ENCODE data around the gene ANXA3.

Gene ANXA3

GRCh38 chr4:78630615-78631014 is 79.0 kb downstream of the ANXA3 start:
- WGBS (ENCODE audit: extremely low coverage, insufficient coverage, low lambda C conversion rate): no CpG with 5 or more reads among the region's 2 CpGs
- no peak overlapping the region for H2BK5ac ChIP-seq (ENCODE audit: low read length)
- H3K27ac ChIP-seq (ENCODE audit: low read depth, low read length): no peak overlapping the region
- H3K18ac ChIP-seq (ENCODE audit: low read length): no peak overlapping the region
- no peak overlapping the region for H4K8ac ChIP-seq (ENCODE audit: low read depth, low read length)
- no peak overlapping the region for H3K9ac ChIP-seq (ENCODE audit: low read length)
- no peaks in the 10 kb centered on the region for H3K79me1 ChIP-seq (ENCODE audit: low read length)
- no peaks in the 10 kb centered on the region for H3K79me2 ChIP-seq (ENCODE audit: control insufficient read depth, insufficient read depth, low read length)
- peaks cover 7% of the 10 kb centered on the region for H3K4me1 ChIP-seq (ENCODE audit: control insufficient read depth, low read depth, low read length)
- H2BK15ac ChIP-seq (replicated peaks; ENCODE audit: low read depth): no peak overlapping the region
- no peak overlapping the region for H2BK120ac ChIP-seq (ENCODE audit: low read depth, low read length)
- no peak overlapping the region for H3K4ac ChIP-seq (ENCODE audit: low read depth, low read length)
- H3K4me2 ChIP-seq (ENCODE audit: low read length): no peak overlapping the region
- no peak overlapping the region for H3K56ac ChIP-seq (ENCODE audit: low read length)
- no peak overlapping the region for H4K5ac ChIP-seq (ENCODE audit: low read length)
- no peak for DNase-seq
- H3K36me3 ChIP-seq (ENCODE audit: control insufficient read depth, insufficient read depth, low read length): no peaks in the 10 kb centered on the region
- H3K27me3 ChIP-seq (ENCODE audit: insufficient read depth, low read length, poor library complexity): no peaks in the 10 kb centered on the region
- no peak overlapping the region for H3K4me3 ChIP-seq (ENCODE audit: low read length)
- H3K23ac ChIP-seq (ENCODE audit: low read length): no peak overlapping the region
- no peak overlapping the region for H2AK5ac ChIP-seq (ENCODE audit: low read length)

- H3K4me2 ChIP-seq (ENCODE audit: low read length): no peak overlapping the region
- no peak overlapping the region for H2BK15ac ChIP-seq (replicated peaks; ENCODE audit: low read depth)
- H3K4me1 ChIP-seq (ENCODE audit: control insufficient read depth, low read depth, low read length): peaks cover 3% of the 10 kb centered on the region
- H3K27me3 ChIP-seq (ENCODE audit: insufficient read depth, low read length, poor library complexity): no peaks in the 10 kb centered on the region
- no peak overlapping the region for H4K8ac ChIP-seq (ENCODE audit: low read depth, low read length)
- no peak overlapping the region for H3K4me3 ChIP-seq (ENCODE audit: low read length)
- no peaks in the 10 kb centered on the region for H3K79me1 ChIP-seq (ENCODE audit: low read length)
- no peak overlapping the region for H4K5ac ChIP-seq (ENCODE audit: low read length)
- no peak overlapping the region for H2BK120ac ChIP-seq (ENCODE audit: low read depth, low read length)
- no peak overlapping the region for H3K4ac ChIP-seq (ENCODE audit: low read depth, low read length)
- H2BK5ac ChIP-seq (ENCODE audit: low read length): no peak overlapping the region
- H3K79me2 ChIP-seq (ENCODE audit: control insufficient read depth, insufficient read depth, low read length): no peaks in the 10 kb centered on the region
- no peak overlapping the region for H2AK5ac ChIP-seq (ENCODE audit: low read length)
- H3K18ac ChIP-seq (ENCODE audit: low read length): no peak overlapping the region
- no peak overlapping the region for H3K23ac ChIP-seq (ENCODE audit: low read length)
- no CpG with 5 or more reads among the region's 5 CpGs for WGBS (ENCODE audit: extremely low coverage, insufficient coverage, low lambda C conversion rate)
- H3K36me3 ChIP-seq (ENCODE audit: control insufficient read depth, insufficient read depth, low read length): no peaks in the 10 kb centered on the region
- H3K9ac ChIP-seq (ENCODE audit: low read length): no peak overlapping the region
- DNase-seq: no peak
- no peak overlapping the region for H3K56ac ChIP-seq (ENCODE audit: low read length)
- H3K27ac ChIP-seq (ENCODE audit: low read depth, low read length): no peak overlapping the region
Observed at GRCh38 chr4:78634011-78634664, 82.6 kb downstream of the ANXA3 start.

- Histone ChIP-seq H4K8ac (ENCODE audit: low read depth, low read length) (no peak overlapping the region), H3K4me2 (ENCODE audit: low read length) (no peak overlapping the region), H2BK15ac (replicated peaks; ENCODE audit: low read depth) (no peak overlapping the region), H3K79me1 (ENCODE audit: low read length) (no peaks in the 10 kb centered on the region), H3K9ac (ENCODE audit: low read length) (no peak overlapping the region), H3K23ac (ENCODE audit: low read length) (no peak overlapping the region), H2AK5ac (ENCODE audit: low read length) (no peak overlapping the region), H3K4me1 (ENCODE audit: control insufficient read depth, low read depth, low read length) (no peaks in the 10 kb centered on the region), H2BK120ac (ENCODE audit: low read depth, low read length) (no peak overlapping the region), H3K4me3 (ENCODE audit: low read length) (no peak overlapping the region), H3K79me2 (ENCODE audit: control insufficient read depth, insufficient read depth, low read length) (no peaks in the 10 kb centered on the region), H3K27me3 (ENCODE audit: insufficient read depth, low read length, poor library complexity) (no peaks in the 10 kb centered on the region), H3K36me3 (ENCODE audit: control insufficient read depth, insufficient read depth, low read length) (no peaks in the 10 kb centered on the region), H3K27ac (ENCODE audit: low read depth, low read length) (no peak overlapping the region), H3K56ac (ENCODE audit: low read length) (no peak overlapping the region), H2BK5ac (ENCODE audit: low read length) (no peak overlapping the region), H3K18ac (ENCODE audit: low read length) (no peak overlapping the region), H4K5ac (ENCODE audit: low read length) (no peak overlapping the region), H3K4ac (ENCODE audit: low read depth, low read length) (no peak overlapping the region)
- no CpG with 5 or more reads among the region's 4 CpGs for WGBS (ENCODE audit: extremely low coverage, insufficient coverage, low lambda C conversion rate)
- no peak for DNase-seq
Observed at GRCh38 chr4:78638337-78639172, 87.0 kb downstream of the ANXA3 start.

GRCh38 chr4:78640714-78641113 is 89.1 kb downstream of the ANXA3 start:
- no peak overlapping the region for H3K4me3 ChIP-seq (ENCODE audit: low read length)
- H3K27me3 ChIP-seq (ENCODE audit: insufficient read depth, low read length, poor library complexity): no peaks in the 10 kb centered on the region
- H3K56ac ChIP-seq (ENCODE audit: low read length): no peak overlapping the region
- no peaks in the 10 kb centered on the region for H3K79me1 ChIP-seq (ENCODE audit: low read length)
- no peak overlapping the region for H4K5ac ChIP-seq (ENCODE audit: low read length)
- H2BK5ac ChIP-seq (ENCODE audit: low read length): no peak overlapping the region
- no peaks in the 10 kb centered on the region for H3K4me1 ChIP-seq (ENCODE audit: control insufficient read depth, low read depth, low read length)
- no peaks in the 10 kb centered on the region for H3K36me3 ChIP-seq (ENCODE audit: control insufficient read depth, insufficient read depth, low read length)
- H3K4ac ChIP-seq (ENCODE audit: low read depth, low read length): no peak overlapping the region
- H3K4me2 ChIP-seq (ENCODE audit: low read length): no peak overlapping the region
- H3K18ac ChIP-seq (ENCODE audit: low read length): no peak overlapping the region
- no peak overlapping the region for H2BK15ac ChIP-seq (replicated peaks; ENCODE audit: low read depth)
- H2BK120ac ChIP-seq (ENCODE audit: low read depth, low read length): no peak overlapping the region
- DNase-seq: no peak
- no peak overlapping the region for H3K27ac ChIP-seq (ENCODE audit: low read depth, low read length)
- WGBS (ENCODE audit: extremely low coverage, insufficient coverage, low lambda C conversion rate): no CpG with 5 or more reads among the region's 1 CpG
- no peak overlapping the region for H3K23ac ChIP-seq (ENCODE audit: low read length)
- H2AK5ac ChIP-seq (ENCODE audit: low read length): no peak overlapping the region
- H4K8ac ChIP-seq (ENCODE audit: low read depth, low read length): no peak overlapping the region
- no peak overlapping the region for H3K9ac ChIP-seq (ENCODE audit: low read length)
- H3K79me2 ChIP-seq (ENCODE audit: control insufficient read depth, insufficient read depth, low read length): no peaks in the 10 kb centered on the region

GRCh38 chr4:78642934-78643333 is 91.4 kb downstream of the ANXA3 start:
- no peak overlapping the region for H3K4me3 ChIP-seq (ENCODE audit: low read length)
- no peak overlapping the region for H3K4ac ChIP-seq (ENCODE audit: low read depth, low read length)
- no peak overlapping the region for H3K4me2 ChIP-seq (ENCODE audit: low read length)
- H2BK15ac ChIP-seq (replicated peaks; ENCODE audit: low read depth): no peak overlapping the region
- H3K79me2 ChIP-seq (ENCODE audit: control insufficient read depth, insufficient read depth, low read length): no peaks in the 10 kb centered on the region
- no CpG with 5 or more reads among the region's 2 CpGs for WGBS (ENCODE audit: extremely low coverage, insufficient coverage, low lambda C conversion rate)
- H2BK5ac ChIP-seq (ENCODE audit: low read length): no peak overlapping the region
- H2AK5ac ChIP-seq (ENCODE audit: low read length): no peak overlapping the region
- no peak overlapping the region for H4K8ac ChIP-seq (ENCODE audit: low read depth, low read length)
- H3K27me3 ChIP-seq (ENCODE audit: insufficient read depth, low read length, poor library complexity): no peaks in the 10 kb centered on the region
- H3K36me3 ChIP-seq (ENCODE audit: control insufficient read depth, insufficient read depth, low read length): no peaks in the 10 kb centered on the region
- no peak overlapping the region for H2BK120ac ChIP-seq (ENCODE audit: low read depth, low read length)
- H4K5ac ChIP-seq (ENCODE audit: low read length): no peak overlapping the region
- no peaks in the 10 kb centered on the region for H3K79me1 ChIP-seq (ENCODE audit: low read length)
- no peak overlapping the region for H3K9ac ChIP-seq (ENCODE audit: low read length)
- no peak overlapping the region for H3K56ac ChIP-seq (ENCODE audit: low read length)
- no peak overlapping the region for H3K18ac ChIP-seq (ENCODE audit: low read length)
- H3K4me1 ChIP-seq (ENCODE audit: control insufficient read depth, low read depth, low read length): no peaks in the 10 kb centered on the region
- no peak overlapping the region for H3K27ac ChIP-seq (ENCODE audit: low read depth, low read length)
- no peak for DNase-seq
- no peak overlapping the region for H3K23ac ChIP-seq (ENCODE audit: low read length)
